Kidney epithelial cell (primary cell): ENCODE measurements around the gene FLNA. TPM values are rescaled to one million over a fixed set of nuclear protein-coding genes. Genes with fewer than 3 reads are reported as not detected.

ENCODE experiments used
- DNase-seq: peaks from one replicate; pipeline ENCODE4 v3.0.0-alpha.2; 2010; ENCODE audit warnings: low read depth
- H3K27me3 ChIP-seq: 2 replicates; pipeline ENCODE4 v1.6.0; 2011; ENCODE audit warnings: low read length; ENCODE audit not compliant: control insufficient read depth, insufficient read depth
- H3K36me3 ChIP-seq: 2 replicates; pipeline ENCODE4 v1.5.1; 2011; ENCODE audit warnings: low read length; ENCODE audit not compliant: control insufficient read depth, insufficient read depth
- H3K4me3 ChIP-seq: 2 replicates; pipeline ENCODE4 v1.5.1; 2011; ENCODE audit warnings: low read depth, mild to moderate bottlenecking, control low read depth, low read length
- total RNA-seq: library from RNA; depleted of rRNA; stranded (reverse); fragments of >200 nt; gene quantifications from 2 replicates; pipeline ENCODE4 v1.2.3, GENCODE V29; 2015
- TF ChIP-seq, protein P1 (sequence below): IDR thresholded peaks from 2 replicates; pipeline ENCODE4 v1.5.1; 2011; ENCODE audit warnings: mild to moderate bottlenecking, moderate library complexity, low read length, control low read depth, inconsistent platforms; ENCODE audit not compliant: insufficient read depth, poor library complexity, severe bottlenecking

The FLNA gene
- total RNA-seq, 1 donor from 2014 or later: 2,357 TPM

DNA sequence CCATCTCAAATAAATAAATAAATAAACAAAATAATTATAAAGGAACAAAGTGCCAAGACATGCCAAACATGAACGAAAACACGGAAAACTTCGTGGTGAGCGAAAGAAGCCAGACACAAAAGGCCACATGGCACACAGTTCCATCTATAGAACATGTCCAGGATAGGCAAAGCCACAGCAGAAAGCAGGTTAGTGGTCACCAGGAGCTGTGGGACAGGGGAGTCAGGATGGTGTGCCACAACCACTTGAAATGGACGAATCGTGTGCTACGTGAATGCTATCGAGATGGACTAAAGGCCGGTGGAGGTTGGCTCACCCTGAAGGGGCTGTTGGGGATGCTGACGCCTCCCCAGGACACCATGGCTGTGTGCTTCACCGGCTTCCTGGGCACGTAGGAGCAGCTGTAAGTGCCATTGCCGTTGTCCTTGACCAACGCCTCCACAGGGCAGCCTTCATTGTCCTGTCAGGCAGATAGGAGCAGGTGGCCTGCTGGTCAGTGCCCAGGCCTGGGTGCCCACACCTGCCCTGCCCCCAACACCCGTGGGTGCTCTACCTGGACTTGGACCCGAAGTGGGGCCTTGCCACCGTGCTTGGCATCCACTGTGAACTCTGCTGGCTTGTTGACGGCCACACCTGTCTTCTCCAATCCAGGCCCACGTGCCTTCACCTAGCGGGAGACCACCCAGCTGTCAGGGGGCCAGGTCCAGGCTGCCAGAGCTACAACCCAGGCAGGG, 10.6 kb downstream of the FLNA start:
- H3K4me3 ChIP-seq: no peak overlapping the region
- TF ChIP-seq, protein P1, sequence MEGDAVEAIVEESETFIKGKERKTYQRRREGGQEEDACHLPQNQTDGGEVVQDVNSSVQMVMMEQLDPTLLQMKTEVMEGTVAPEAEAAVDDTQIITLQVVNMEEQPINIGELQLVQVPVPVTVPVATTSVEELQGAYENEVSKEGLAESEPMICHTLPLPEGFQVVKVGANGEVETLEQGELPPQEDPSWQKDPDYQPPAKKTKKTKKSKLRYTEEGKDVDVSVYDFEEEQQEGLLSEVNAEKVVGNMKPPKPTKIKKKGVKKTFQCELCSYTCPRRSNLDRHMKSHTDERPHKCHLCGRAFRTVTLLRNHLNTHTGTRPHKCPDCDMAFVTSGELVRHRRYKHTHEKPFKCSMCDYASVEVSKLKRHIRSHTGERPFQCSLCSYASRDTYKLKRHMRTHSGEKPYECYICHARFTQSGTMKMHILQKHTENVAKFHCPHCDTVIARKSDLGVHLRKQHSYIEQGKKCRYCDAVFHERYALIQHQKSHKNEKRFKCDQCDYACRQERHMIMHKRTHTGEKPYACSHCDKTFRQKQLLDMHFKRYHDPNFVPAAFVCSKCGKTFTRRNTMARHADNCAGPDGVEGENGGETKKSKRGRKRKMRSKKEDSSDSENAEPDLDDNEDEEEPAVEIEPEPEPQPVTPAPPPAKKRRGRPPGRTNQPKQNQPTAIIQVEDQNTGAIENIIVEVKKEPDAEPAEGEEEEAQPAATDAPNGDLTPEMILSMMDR: no peak
- no peak for DNase-seq
- no peaks in the 10 kb centered on the region for H3K27me3 ChIP-seq
- H3K36me3 ChIP-seq: peaks cover 6% of the 10 kb centered on the region

GRCh38 chrX:154362085-154362742, 12.2 kb downstream of the FLNA start:
- H3K4me3 ChIP-seq: no peak overlapping the region
- H3K27me3 ChIP-seq: no peaks in the 10 kb centered on the region
- DNase-seq: no peak
- TF ChIP-seq, protein P1: no peak
- peaks cover 6% of the 10 kb centered on the region for H3K36me3 ChIP-seq

GRCh38 chrX:154360155-154360713, 14.2 kb downstream of the FLNA start:
- TF ChIP-seq, protein P1: no peak
- Histone ChIP-seq H3K27me3 (no peaks in the 10 kb centered on the region), H3K4me3 (no peak overlapping the region), H3K36me3 (peaks cover 5% of the 10 kb centered on the region)
- DNase-seq: no peak

DNA sequence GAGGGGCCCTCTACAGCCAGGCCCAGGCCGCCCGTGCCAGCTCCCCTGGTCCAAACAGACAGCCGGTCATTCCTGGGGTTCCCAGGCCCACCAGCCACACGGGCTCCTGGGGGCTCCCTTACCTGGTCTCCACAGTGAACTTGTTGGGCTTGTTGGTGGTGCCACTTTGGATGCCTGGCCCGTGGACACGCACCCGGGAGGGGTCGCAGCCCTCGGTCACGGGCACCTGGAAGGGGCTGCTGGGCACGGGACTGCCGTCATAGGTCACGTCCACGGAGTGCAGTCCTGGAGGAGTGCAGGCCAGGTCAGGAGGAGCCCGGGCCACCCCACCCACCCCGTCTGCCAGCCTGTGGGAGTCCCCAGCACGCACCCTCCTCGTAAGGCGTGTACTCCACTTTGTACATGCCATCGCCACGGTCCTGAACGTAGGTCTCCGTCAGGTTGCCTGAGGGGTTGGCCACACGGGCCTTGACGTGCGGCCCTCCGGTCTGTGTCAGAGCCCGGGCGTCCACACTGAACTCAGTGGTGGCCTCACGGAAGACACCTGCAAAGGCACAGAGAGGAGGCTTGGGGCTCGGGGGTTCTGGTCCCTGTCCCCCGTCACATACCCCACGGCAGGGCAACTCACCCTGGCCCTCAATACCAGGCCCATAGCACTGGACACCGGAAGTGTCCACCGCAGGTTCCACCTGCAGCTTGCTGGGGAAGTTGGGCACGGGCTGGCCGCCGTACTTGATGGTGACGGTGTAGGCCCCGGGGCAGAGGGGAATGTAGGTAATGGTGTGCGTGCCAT, 14.9 kb downstream of the FLNA start:
- Histone ChIP-seq H3K27me3 (no peaks in the 10 kb centered on the region), H3K36me3 (peaks cover 5% of the 10 kb centered on the region), H3K4me3 (no peak overlapping the region)
- DNase-seq: no peak
- TF ChIP-seq, protein P1: no peak

DNA sequence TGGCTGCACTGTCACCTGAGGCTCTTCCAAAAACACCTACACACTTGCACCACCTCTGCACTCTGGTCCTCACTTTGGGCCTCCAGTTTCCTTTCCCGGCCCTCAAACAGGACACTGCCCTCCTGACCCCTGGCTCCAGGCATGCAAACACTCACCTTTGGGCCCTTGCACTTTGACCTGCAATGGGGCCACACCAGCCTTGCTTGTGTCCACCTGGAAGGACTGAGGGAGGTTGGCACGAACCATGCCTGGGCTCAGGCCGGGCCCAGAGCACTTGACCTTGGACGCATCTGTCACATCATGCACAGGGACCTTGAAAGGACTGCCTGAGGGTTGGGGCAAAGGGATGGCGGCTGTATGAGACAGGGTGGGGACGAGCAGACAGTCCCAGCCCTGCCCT, 15.6 kb downstream of the FLNA start:
- H3K36me3 ChIP-seq: peaks cover 2% of the 10 kb centered on the region
- DNase-seq: no peak
- H3K4me3 ChIP-seq: no peak overlapping the region
- no peaks in the 10 kb centered on the region for H3K27me3 ChIP-seq
- TF ChIP-seq, protein P1: no peak
